Omental fat pad (tissue), 4 donors: ENCODE measurements around the gene ZNF275. TPM values are rescaled to one million over a fixed set of nuclear protein-coding genes. Genes with fewer than 3 reads are reported as not detected.
"Not testable (repeated sequence)": the region's sequence is repeated elsewhere in the genome, so short reads cannot be mapped to it uniquely, and the experiment has no call there.

ENCODE experiments used
- ATAC-seq: fragments of 150-250 bp; one replicate; pipeline ENCODE4 v1.9.1; 2016; ENCODE audit warnings: mild to moderate bottlenecking, moderate library complexity; ENCODE audit not compliant: low FRiP score
- DNase-seq: peaks from one replicate; pipeline ENCODE4 v3.0.0-alpha.2; 2019; ENCODE audit warnings: low spot score
- CTCF ChIP-seq, 3 donors: fragments of 450-650 bp; IDR thresholded peaks; one replicate each; pipeline ENCODE4 v1.5.1; 2016 to 2017; ENCODE audit warnings: antibody characterized with exemption in 3 of 3, mild to moderate bottlenecking in 3 of 3, moderate library complexity in 2 of 3
- total RNA-seq, 4 donors: library from RNA; depleted of rRNA; stranded (reverse); fragments of >200 nt; gene quantifications; one replicate each; pipeline ENCODE4 v1.1.0, GENCODE V29; 2016

Gene ZNF275
- total RNA-seq, 4 donors from 2014 or later = 14.6 to 45.4 (median 19.5) TPM

GRCh38 chrX:153312041-153312440 lies 21.9 kb upstream of the ZNF275 start:
- TF ChIP-seq CTCF (IDR thresholded peaks at IDR 0.05) = no peak
- ATAC-seq (no peak), DNase-seq (no peak)

GRCh38 chrX:153312842-153313241 lies 21.1 kb upstream of the ZNF275 start:
- DNase-seq (no peak), ATAC-seq (no peak)
- no peak for TF ChIP-seq CTCF (IDR thresholded peaks at IDR 0.05)

- TF ChIP-seq CTCF (IDR thresholded peaks at IDR 0.05) = no peak
- no peak for DNase-seq
Observed at GRCh38 chrX:153317306-153317705, 16.6 kb upstream of the ZNF275 start.

GRCh38 chrX:153317996-153318722 lies 15.8 kb upstream of the ZNF275 start:
- TF ChIP-seq CTCF (IDR thresholded peaks at IDR 0.05) = no peak
- ATAC-seq = no peak

More at GRCh38 chrX:153317306-153317705, 16.6 kb upstream of the ZNF275 start:
- ATAC-seq = no peak

GRCh38 chrX:153318811-153319210 lies 15.1 kb upstream of the ZNF275 start:
- DNase-seq (no peak), ATAC-seq (no peak)
- TF ChIP-seq CTCF (IDR thresholded peaks at IDR 0.05) = no peak

More at GRCh38 chrX:153317996-153318722, 15.8 kb upstream of the ZNF275 start:
- no peak for DNase-seq

GRCh38 chrX:153319295-153320046 lies 14.5 kb upstream of the ZNF275 start:
- TF ChIP-seq CTCF (IDR thresholded peaks at IDR 0.05) = no peak
- DNase-seq (no peak), ATAC-seq (no peak)

GRCh38 chrX:153320047-153320443 lies 13.9 kb upstream of the ZNF275 start:
- not testable (repeated sequence) for DNase-seq, ATAC-seq
